GM19023 (cell line): ENCODE results near the gene TGM5.

Experiments used
- ATAC-seq: cut with Tn5 transposase; IDR thresholded peaks from one replicate; pipeline ENCODE4 v1.9.1; 2021; ENCODE audit warnings: mild to moderate bottlenecking, moderate library complexity; ENCODE audit not compliant: unreplicated experiment

The TGM5 gene

DNA sequence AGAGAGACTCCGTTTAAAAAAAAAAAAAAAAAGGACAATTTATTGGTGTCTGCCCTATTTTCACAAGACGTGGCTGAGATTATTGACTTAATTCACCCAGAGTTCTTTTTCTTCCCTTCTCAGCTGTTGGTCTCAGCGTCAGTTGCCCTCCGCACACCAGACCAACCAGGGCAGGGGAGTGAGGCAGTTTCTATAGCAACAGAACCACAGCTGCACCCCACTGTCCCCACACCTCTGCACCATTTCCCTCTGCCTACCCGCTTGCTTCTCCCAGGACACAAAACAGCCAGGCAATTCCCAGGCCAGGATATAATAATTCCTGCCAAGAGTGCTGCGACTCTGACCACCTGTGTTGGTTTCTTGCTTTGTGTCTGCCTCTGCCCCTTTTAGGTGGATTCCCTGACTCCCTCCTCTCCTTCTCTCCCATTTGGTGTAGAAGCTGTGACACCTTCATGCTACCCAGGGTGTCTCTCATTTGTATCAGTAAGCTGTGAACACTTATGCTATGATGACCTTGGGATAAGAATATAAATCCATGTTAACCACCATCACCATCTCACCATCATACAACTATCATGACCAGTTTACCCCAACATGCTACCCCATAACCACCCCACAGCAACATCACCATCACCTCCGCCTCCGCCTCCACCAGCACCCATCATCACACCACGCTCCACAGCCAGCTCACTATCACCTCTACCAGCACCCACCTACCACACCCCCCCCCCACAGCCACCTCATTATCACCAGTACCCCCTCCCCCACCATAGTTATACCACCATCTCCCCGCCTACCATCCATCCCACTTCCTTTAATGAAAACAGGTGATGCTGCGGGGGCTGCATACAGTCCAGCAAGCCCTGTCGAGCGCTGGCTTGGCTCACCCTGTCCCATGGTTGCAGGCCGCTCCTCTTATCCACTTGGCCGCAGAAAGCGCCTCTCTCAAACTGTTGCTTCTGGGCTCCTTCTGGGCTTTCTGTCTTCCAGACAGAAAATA is 46.5 kb downstream of the TGM5 start:
- no peak for ATAC-seq

DNA sequence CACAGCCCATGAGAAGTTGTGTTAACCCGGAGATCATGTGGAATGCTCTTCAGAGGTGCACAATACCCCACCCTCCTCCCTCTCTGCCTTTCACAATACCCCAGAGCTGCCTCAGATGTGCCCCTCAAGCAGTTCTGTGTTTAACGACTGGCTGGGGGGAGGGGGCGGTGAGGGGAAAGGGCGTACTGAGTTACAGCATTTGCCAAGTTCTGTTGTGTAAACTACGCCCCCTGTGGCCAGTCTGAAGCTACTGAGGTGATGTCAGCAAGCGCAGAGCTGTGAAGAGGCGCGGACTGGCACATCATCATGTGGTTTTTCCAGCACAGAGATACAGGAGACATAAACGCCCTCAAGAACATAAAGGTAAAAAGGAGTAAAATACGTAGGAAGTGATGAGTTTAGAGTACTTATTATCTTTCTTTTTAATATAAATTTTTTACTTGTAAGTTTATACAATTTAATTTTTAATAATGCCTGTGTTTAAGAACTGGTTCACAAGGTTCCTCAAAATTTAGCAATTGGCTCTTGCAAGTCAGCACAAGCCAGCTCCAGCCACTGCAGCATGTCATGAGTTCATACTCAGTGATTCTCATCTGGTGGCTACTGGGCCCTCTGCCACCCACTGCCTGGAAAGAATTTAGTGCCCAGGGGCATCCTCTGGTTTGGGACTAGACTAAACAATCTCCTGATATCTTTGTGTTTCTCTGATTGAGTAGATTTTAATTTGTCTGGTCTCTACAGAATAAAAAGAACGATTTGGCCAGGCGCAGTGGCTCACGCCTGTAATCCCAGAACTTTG is 47.6 kb downstream of the TGM5 start:
- ATAC-seq: no peak

GRCh38 chr15:43215961-43216360 is 50.8 kb downstream of the TGM5 start:
- ATAC-seq: no peak

DNA sequence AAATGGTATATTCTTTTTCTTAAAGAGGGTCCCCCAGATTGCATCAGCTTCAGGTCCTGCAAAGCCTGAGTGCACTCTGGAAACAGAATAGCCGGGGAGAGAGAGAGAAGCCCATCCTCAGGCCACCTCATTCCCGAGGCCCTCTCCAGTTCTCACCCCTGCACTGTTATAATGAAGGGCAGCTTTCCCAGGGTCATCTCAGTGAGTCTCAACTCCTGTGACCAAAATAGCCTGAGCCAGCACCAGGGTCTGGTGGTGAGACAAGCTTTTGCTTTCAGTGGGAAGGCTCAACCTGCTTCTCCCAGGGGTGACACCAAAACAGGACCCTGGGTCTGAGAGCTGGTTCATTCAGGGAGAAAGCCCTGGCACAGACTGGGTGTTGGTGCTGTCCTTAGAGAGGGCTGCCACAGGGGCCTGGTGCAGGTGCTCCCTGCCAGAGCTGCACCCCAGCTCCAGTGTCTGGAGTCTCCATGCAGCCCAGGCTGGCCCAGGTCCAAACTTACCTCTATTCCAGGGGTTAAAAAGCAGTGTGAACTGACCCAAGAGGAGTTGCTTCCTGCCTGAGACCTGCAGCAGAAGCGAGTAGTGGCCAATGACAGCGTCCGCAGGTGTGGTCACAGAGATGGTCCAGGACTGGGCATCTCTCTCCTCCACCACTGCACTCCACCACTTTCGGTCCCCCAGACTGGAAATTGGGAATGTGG is 52.0 kb downstream of the TGM5 start:
- no peak for ATAC-seq

DNA sequence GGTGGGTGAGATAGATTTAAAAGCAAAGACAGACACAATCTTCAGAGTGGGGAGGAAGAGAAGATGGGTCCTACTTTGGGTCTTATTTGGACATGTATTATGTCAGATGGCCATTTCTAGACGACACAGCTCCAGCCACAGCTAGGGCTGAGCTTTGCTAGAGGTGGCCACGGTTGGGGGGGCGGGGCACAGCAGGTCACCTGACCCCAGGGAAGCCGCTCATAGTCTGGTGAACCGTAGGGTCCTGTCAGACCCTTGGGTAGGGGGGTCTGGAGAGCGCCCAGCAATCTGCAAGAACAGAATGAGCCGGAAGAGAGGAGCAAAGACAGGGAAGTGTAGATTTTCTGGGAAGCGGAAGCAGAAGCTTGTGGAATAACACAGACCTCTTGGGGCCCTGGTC is 52.6 kb downstream of the TGM5 start:
- ATAC-seq: no peak

GRCh38 chr15:43213466-43213865 is 53.3 kb downstream of the TGM5 start:
- ATAC-seq: no peak

DNA sequence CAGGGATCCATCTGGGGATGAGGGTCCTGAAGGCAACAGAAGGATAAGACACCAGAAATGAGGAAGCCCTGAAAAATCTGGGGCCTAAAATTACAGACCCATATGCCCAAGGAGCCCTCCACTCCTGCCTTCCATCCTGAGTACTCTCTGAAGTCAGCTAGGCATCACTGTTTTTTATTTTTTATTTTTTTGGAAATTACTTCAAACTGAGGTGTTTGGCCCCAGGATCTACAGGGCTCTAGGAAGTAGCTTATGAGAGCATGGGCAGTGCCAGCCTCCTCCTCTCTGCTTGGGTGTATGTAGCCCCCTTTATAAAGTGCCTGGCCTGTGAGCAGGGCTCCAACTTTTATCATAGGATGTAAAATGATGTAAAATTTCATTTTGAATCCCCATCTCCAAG is 53.8 kb downstream of the TGM5 start:
- no peak for ATAC-seq

DNA sequence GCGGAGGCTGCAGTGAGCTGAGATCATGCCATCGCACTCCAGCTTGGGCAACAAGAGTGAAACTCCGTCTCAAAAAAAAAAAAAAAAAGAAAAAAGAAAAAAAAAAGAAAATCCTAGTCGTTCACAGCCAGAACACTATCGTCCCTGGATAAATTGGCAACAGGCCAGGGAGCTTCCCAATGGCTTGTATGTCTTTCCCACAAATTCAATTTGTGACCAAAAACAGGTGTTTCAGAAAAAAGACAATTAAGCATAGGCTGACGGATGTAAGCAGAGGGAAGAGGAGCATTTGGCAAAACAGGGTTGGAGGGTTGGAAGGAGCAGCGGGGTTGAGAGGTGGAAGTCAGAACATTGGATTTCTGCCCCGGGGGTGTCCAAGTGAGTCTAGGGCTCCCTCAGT is 54.4 kb downstream of the TGM5 start:
- ATAC-seq: no peak

GRCh38 chr15:43211224-43211735 is 55.4 kb downstream of the TGM5 start:
- no peak for ATAC-seq

- ATAC-seq: no peak
These were observed 55.9 kb downstream of the TGM5 start for GRCh38 chr15:43210807-43211206.

GRCh38 chr15:43210172-43210745 is 56.5 kb downstream of the TGM5 start:
- no peak for ATAC-seq

DNA sequence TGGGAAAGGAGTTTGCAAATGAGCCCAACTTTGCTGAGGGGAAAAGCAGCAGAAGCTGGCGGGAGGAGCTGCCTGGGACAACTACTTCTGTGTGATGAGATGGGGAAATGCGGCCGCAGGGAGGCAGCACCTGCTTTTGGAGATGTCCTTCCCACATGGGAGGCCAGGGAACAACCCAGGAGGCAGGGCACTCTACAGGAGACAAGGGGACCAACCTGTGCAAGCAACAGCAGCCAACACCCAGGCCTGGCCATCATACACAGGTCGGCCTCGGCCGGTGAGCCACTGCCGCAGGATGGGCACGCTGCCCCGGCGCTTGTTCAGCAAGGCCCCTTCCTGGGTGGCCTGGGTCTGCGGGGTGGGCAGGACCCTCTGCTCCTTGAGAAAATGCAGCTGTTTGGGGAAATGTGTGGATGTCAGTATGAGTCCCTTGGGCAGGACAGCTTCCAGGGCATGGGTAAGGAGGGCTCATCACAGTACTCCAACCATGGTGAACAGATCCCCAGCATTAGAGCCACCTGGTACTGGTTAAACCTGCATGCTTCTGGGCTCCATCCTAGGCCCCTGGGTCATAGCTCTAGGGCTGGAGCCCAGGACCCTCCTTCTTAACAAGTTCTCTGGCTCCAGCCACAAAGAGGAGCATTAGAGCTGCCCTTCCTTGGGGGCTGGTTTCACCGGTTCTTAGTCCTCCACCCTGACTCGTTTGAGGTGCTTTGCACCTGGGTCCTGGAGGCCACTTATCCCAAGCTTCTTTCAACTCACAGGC is 57.5 kb downstream of the TGM5 start:
- no peak for ATAC-seq

- ATAC-seq: no peak
These were observed 58.4 kb downstream of the TGM5 start for GRCh38 chr15:43208052-43209002.

- ATAC-seq: no peak
These were observed 59.7 kb downstream of the TGM5 start for GRCh38 chr15:43207024-43207423.

DNA sequence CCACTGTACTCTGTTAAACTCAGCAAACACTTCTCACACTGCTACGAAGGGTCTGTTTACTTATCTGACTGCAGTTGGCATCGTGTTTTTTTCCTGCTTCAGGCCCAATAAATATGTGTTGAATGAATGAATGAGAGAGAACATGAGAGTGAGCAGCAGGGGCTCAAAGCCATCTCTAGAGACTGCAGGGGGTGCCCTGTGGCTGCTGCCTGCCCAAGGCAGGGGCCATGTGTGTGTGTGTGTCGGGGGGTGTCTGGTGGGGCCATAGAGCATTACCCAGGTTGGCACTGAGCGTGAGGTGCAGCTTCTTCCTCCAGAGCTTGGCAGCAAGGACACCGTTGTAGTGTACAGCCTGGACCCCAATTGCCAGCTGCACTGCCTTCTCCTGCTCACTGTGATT is 60.7 kb downstream of the TGM5 start:
- ATAC-seq: no peak

DNA sequence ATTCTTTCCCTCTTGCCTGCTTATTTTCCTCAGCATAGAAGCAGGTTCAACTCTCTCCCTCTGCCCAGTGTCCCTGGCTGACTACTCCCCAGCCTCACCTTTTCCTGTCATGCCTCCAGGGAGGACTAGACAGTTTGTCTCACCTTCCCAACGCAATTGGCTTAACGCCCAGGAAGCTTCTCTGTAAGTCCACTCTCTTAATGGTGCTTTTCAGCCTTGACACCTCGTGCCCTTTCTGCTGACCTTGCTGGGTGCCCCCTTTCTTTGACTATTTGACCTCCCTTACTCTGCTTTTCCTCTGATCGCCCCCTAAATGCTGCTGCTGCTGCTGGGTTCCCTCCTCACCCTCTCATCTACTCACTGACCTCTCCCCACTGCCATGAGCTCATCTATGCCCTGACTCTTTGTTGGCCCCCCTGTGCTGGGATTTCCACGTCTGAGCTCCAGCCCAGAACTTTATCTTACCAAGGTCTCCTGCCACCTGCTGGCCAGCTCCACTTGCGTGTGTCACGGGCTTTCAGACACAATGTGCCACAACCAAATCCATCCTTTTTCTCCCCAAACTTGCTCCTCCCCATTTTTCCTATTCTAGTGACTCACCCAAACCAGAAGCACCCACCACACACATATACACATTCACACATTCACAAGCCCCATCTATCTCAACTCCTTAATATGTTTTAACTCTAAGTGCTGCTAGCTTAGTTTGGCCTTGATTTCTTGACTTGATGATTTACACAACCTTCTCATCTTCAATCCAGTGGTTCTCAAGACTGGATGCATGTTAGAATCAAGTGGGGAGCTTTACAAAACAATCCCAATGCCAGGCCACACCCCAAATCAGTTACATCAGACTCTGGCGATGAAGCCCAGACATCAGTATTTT is 62.5 kb downstream of the TGM5 start:
- ATAC-seq: no peak

DNA sequence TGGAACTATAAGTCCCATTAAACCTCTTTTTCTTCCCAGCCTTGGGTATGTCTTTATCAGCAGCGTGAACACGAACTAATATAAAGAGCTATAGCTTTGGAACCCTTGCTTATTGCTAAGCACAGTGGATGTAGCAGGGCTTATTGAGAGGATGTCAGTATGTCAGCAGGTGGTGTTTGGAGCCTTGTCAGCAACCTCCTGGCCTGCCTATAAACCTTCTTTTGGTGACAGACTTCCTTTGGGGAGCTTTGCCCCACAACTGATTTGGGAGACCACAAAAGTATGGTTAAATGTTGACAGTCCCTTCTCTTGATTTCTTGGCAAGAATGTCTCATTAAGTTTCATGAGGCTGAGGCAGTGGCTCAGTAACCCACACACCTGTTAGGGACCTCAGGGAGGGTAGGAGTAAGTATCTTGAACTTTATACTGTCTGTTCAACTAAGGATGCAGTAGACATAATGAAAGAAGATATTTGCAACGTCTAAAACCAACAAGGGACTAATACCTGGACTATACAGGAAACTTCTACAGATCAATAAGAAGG is 66.7 kb downstream of the TGM5 start:
- no peak for ATAC-seq

DNA sequence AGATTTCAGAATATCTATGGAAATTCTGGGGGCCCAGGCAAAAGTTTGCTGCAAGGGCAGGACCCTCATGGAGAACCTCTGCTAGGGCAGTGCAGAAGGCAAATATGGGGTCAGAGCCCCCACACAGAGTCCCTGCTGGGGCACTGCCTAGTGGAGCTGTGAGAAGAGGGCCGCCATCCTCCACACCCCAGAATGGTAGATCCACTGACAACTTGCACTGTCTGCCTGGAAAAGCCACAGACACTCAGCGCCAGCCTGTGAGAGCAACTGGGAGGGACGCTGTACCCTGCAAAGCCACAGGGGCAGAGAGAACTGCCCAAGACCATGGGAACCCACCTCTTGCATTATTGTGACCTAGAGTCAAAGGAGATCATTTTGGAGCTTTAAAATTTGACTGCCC is 67.7 kb downstream of the TGM5 start:
- no peak for ATAC-seq
